SU-DHL-6 (cell line): ENCODE measurements around the gene CCDC187.

Experiments used
- H2AFZ ChIP-seq: fragments of 200-600 bp; sonication (generic); 2 replicates; pipeline ENCODE4 v1.6.1; 2014; ENCODE audit warnings: low read depth, mild to moderate bottlenecking, moderate library complexity, mixed read lengths, antibody characterized with exemption, low read length; ENCODE audit not compliant: severe bottlenecking
- H3F3A ChIP-seq: fragments of 200-600 bp; shearing (Covaris generic); 2 replicates; pipeline ENCODE4 v1.6.0; 2016; ENCODE audit warnings: antibody characterized with exemption, mild to moderate bottlenecking; ENCODE audit not compliant: insufficient read depth
- H3K27ac ChIP-seq: fragments of 200-600 bp; sonication (generic); 2 replicates; pipeline ENCODE4 v1.5.1; 2016; ENCODE audit warnings: low read depth, mild to moderate bottlenecking, low read length, moderate library complexity, mixed read lengths
- H3K27me3 ChIP-seq: fragments of 200-600 bp; sonication (generic), shearing (Covaris generic); 2 replicates; pipeline ENCODE4 v1.6.0; 2014; ENCODE audit warnings: mild to moderate bottlenecking, low read length
- H3K36me3 ChIP-seq: fragments of 200-600 bp; sonication (generic); 2 replicates; pipeline ENCODE4 v1.6.1; 2014; ENCODE audit warnings: mild to moderate bottlenecking, low read length, mixed read lengths
- H3K4me2 ChIP-seq: fragments of 300-600, 200-600 bp; shearing (Covaris generic), sonication (generic); 2 replicates; pipeline ENCODE4 v1.6.0; 2014; ENCODE audit warnings: low read length, low read depth, mild to moderate bottlenecking; ENCODE audit not compliant: poor library complexity, severe bottlenecking
- H3K4me3 ChIP-seq: fragments of 200-600 bp; sonication (generic); 2 replicates; pipeline ENCODE4 v1.5.1; 2014; ENCODE audit warnings: antibody characterized with exemption, low read length, mild to moderate bottlenecking, mixed read lengths; ENCODE audit not compliant: insufficient read depth, poor library complexity, severe bottlenecking
- H3K79me2 ChIP-seq: fragments of 200-600 bp; sonication (generic); 2 replicates; pipeline ENCODE4 v1.6.1; 2014; ENCODE audit warnings: mild to moderate bottlenecking, low read length, moderate library complexity; ENCODE audit not compliant: insufficient read depth
- H3K9ac ChIP-seq: fragments of 200-600 bp; sonication (generic); 2 replicates; pipeline ENCODE4 v1.7.0; 2014; ENCODE audit warnings: mild to moderate bottlenecking, low read length
- H3K9me2 ChIP-seq: fragments of 200-600 bp; sonication (generic); replicated peaks from 2 replicates; pipeline ENCODE4 v1.6.1; 2014; ENCODE audit warnings: low read length; ENCODE audit not compliant: insufficient read depth
- H3K9me3 ChIP-seq: fragments of 200-600 bp; sonication (generic); 2 replicates; pipeline ENCODE4 v1.6.1; 2014; ENCODE audit warnings: low read length, mixed read lengths; ENCODE audit not compliant: insufficient read depth
- H4K20me1 ChIP-seq: fragments of 200-600 bp; sonication (generic); 2 replicates; pipeline ENCODE4 v1.6.1; 2014; ENCODE audit warnings: low read depth, mild to moderate bottlenecking, antibody characterized with exemption, low read length, moderate library complexity, mixed read lengths
- CTCF ChIP-seq: fragments of 200-600 bp; sonication (generic); IDR thresholded peaks from one replicate; pipeline ENCODE4 v1.5.1; 2017; ENCODE audit warnings: antibody characterized with exemption, mild to moderate bottlenecking, low read length, moderate library complexity; ENCODE audit not compliant: insufficient read depth, poor library complexity, severe bottlenecking
- EZH2phosphoT487 ChIP-seq: fragments of 200-600 bp; sonication (generic), shearing (Covaris generic); conservative IDR thresholded peaks from 2 replicates; pipeline ENCODE4 v1.6.1; 2018; ENCODE audit warnings: mild to moderate bottlenecking, antibody characterized with exemption, low read length, moderate library complexity, mixed read lengths

CCDC187 gene

GRCh38 chr9:136204145-136204805 is 99.6 kb downstream of the CCDC187 start:
- no peaks in the 10 kb centered on the region for H3K79me2 ChIP-seq
- H3K9ac ChIP-seq: no peak overlapping the region
- no peak overlapping the region for H3K4me3 ChIP-seq
- 0 out of 2 replicates have a peak, but pooled peaks cover 3% of the 10 kb centered on the region for H3F3A ChIP-seq
- peaks cover 7% of the 10 kb centered on the region; the same call in 1 of the 2 replicates for H4K20me1 ChIP-seq
- H3K27me3 ChIP-seq: no peaks in the 10 kb centered on the region
- no peak for TF ChIP-seq CTCF
- TF ChIP-seq EZH2phosphoT487: no peak
- H3K36me3 ChIP-seq: 0 out of 2 replicates have a peak, but pooled peaks cover 2% of the 10 kb centered on the region
- no peaks in the 10 kb centered on the region for H3K9me3 ChIP-seq
- H3K27ac ChIP-seq: no peak overlapping the region
- H3K4me2 ChIP-seq: no peak overlapping the region
- no peaks in the 10 kb centered on the region for H3K9me2 ChIP-seq
- no peak overlapping the region for H2AFZ ChIP-seq

- no peak for TF ChIP-seq CTCF
- TF ChIP-seq EZH2phosphoT487: no peak
- H4K20me1 ChIP-seq: peaks cover 7% of the 10 kb centered on the region; the same call in 1 of the 2 replicates
These were observed 100.3 kb downstream of the CCDC187 start for GRCh38 chr9:136203408-136204144.

GRCh38 chr9:136202454-136203407 is 101.2 kb downstream of the CCDC187 start:
- Histone ChIP-seq H4K20me1 (peaks cover 7% of the 10 kb centered on the region; the same call in 1 of the 2 replicates), H3K4me3 (no peak overlapping the region), H3K9ac (no peak overlapping the region), H3K9me2 (no peaks in the 10 kb centered on the region), H3F3A (0 out of 2 replicates have a peak, but pooled peaks cover 3% of the 10 kb centered on the region), H3K27me3 (no peaks in the 10 kb centered on the region), H3K9me3 (no peaks in the 10 kb centered on the region), H3K36me3 (0 out of 2 replicates have a peak, but pooled peaks cover 2% of the 10 kb centered on the region), H2AFZ (no peak overlapping the region), H3K27ac (no peak overlapping the region), H3K4me2 (no peak overlapping the region), H3K79me2 (no peaks in the 10 kb centered on the region)
- TF ChIP-seq CTCF: no peak
- TF ChIP-seq EZH2phosphoT487: no peak

More at GRCh38 chr9:136203408-136204144, 100.3 kb downstream of the CCDC187 start:
- no peak overlapping the region for H3K4me3 ChIP-seq
- no peaks in the 10 kb centered on the region for H3K79me2 ChIP-seq
- H3F3A ChIP-seq: 0 out of 2 replicates have a peak, but pooled peaks cover 3% of the 10 kb centered on the region
- no peaks in the 10 kb centered on the region for H3K27me3 ChIP-seq
- H2AFZ ChIP-seq: no peak overlapping the region
- H3K4me2 ChIP-seq: no peak overlapping the region
- no peaks in the 10 kb centered on the region for H3K9me3 ChIP-seq
- H3K36me3 ChIP-seq: 0 out of 2 replicates have a peak, but pooled peaks cover 2% of the 10 kb centered on the region
- H3K9ac ChIP-seq: no peak overlapping the region
- H3K27ac ChIP-seq: no peak overlapping the region
- H3K9me2 ChIP-seq: no peaks in the 10 kb centered on the region
